ENCODE results near the gene LPIN2.

GRCh38 chr18:3015851-3016250, 2.9 kb upstream of the LPIN2 start:
- TF ChIP-seq ZNF274 (IDR thresholded peaks at IDR 0.05; ENCODE audit: low read depth, low read length) (no peak), EZH2 (IDR thresholded peaks at IDR 0.05) (no peak), REST (IDR thresholded peaks at IDR 0.05; ENCODE audit: low read depth) (no peak), POLR2A (IDR thresholded peaks at IDR 0.05; ENCODE audit: borderline replicate concordance, extremely low read depth, insufficient read depth, insufficient read length) (no peak), ATF3 (IDR thresholded peaks at IDR 0.05) (no peak), CEBPB (IDR thresholded peaks at IDR 0.05; ENCODE audit: low read depth) (no peak), ZBTB33 (IDR thresholded peaks at IDR 0.05; ENCODE audit: extremely low read depth, insufficient replicate concordance, low read length) (no peak), CTCF (IDR thresholded peaks at IDR 0.05 in 2 of 3, conservative IDR thresholded peaks at IDR 0.05 in 1 of 3; ENCODE audit: borderline replicate concordance in 1 of 3, insufficient read depth in 1 of 3, low read depth in 2 of 3, low read length in 2 of 3) (no peak)
